Epidermal melanocyte (primary cell): ENCODE results near the gene SYT3.
"Not testable (repeated sequence)": the region's sequence is repeated elsewhere in the genome, so short reads cannot be mapped to it uniquely, and the experiment has no call there.

Experiments used
- DNase-seq: peaks from one replicate; pipeline ENCODE4 v3.0.0; 2011; ENCODE audit warnings: low spot score; ENCODE audit not compliant: insufficient read length

The SYT3 gene

GRCh38 chr19:50636317-50637085 lies 3.2 kb downstream of the SYT3 start:
- DNase-seq, result no peak

DNA sequence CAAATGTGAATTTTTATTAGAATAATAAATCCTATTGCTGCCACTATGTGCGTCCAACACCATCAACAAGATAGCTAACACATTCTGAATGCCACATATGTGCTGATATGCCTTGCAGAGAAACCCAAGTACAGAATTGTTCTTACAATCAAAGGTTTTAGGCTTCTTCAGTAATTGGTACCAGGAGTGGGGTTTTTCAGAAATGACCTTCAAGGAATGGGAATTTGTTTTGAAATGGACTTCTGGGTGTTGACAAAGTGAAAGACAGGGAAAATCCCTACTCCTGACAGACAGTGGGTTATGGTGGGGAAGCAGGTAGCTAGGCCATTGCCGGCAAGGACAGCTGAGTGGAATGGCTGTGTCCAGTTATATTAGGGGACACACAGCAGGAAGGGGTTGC lies 5.7 kb downstream of the SYT3 start:
- DNase-seq, result no peak

DNA sequence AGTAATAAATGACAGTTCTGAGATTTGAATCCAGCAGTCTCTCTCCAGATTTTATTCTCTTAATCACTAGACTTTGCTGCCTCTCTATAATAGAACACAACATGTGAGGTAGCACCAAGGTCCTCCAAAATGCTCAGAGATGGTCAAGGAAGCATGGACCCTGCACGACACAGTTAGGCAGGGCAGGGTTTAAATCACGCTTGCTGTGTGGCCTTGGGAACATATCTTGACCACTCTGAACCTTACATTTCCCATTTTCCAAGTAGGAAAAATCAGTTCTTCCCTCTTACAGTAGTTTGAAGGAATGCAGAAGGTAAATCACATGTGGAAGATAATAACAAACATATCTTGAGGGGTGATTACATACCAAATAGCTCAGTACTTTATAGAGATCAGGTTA lies 6.3 kb downstream of the SYT3 start:
- no peak for DNase-seq

- DNase-seq, result no peak
Observed at GRCh38 chr19:50632151-50632835, 7.4 kb downstream of the SYT3 start.

DNA sequence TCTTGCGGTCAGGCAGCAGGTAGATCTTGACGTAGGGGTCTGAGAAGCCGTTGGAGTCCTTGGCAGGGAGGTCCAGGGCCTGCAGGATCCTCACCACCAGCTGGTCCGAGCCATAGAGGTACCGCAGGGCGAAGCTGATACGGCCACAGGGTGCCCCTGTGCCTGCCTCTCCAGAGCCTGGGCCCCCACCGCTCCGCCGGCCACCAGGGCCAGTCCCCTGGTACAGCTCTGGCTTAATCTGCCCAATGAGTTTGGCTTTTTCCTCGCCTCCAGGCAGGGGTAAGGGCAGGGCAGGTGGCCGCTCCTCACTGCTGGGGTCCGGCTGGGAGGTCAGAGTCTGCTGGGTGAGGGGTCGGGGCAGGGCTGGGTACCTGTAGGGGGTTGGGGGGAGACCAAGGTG lies 9.9 kb downstream of the SYT3 start:
- DNase-seq, result no peak

DNA sequence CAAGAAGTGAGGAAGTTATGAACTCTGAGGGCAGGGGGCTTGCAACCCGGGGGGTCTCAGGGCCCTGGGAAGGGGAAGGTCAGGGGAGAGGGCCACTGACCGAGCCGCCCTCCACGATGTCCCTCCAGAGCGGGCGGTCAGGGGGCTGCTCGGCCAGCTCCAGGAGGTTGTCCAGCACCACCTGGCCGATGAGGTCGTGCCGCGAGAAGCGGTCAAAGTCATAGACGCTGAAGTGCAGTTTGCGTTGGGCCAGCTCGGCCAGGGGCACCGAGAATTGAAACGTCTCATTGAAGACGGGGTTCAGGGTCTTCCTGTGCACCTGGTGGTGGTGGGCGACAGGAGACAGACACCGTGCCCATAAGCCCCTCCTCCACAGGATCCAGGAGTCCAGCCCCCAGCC lies 10.5 kb downstream of the SYT3 start:
- no peak for DNase-seq

- no peak for DNase-seq
Observed at GRCh38 chr19:50628551-50628950, 11.1 kb downstream of the SYT3 start.

- no peak for DNase-seq
Observed at GRCh38 chr19:50628146-50628545, 11.5 kb downstream of the SYT3 start.

DNA sequence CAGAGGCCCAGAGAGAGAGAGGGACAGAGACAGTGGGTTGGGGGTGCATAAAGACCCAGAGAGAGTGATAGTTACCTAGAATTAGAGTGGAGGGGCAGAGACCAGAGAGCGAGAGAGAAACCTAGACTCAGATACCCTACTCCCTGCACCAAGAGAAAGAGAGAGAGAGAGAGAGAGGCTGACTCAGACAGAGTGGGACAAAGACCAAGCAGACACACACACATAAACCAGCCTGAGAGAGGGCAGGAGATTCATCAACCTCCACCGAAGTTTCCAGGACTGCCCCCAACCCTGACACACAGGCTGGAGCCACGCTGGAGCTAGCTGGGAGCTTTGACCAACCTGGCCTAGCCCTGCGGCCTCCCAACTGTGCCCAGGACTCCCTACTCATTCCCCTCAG lies 12.9 kb downstream of the SYT3 start:
- no peak for DNase-seq

DNA sequence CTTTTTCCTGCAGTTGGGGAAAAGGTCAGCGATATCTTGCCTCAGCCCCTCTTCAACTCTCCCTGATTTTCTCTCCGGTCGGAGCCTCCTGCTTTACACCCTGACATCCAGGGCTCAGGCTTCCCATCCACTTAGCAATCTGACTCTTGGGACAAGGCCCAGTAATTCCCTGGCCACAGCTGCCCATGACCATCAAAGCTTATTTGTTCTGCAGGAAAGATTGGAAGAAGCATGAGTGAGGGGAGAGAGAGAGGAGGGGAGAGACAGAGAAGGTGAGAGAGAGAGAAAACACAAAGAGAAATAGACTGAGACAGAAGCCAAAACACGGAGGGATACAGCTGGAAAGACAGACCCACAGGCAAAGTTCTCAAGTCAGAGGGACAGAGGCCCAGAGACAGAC lies 13.7 kb downstream of the SYT3 start:
- DNase-seq, result no peak

DNA sequence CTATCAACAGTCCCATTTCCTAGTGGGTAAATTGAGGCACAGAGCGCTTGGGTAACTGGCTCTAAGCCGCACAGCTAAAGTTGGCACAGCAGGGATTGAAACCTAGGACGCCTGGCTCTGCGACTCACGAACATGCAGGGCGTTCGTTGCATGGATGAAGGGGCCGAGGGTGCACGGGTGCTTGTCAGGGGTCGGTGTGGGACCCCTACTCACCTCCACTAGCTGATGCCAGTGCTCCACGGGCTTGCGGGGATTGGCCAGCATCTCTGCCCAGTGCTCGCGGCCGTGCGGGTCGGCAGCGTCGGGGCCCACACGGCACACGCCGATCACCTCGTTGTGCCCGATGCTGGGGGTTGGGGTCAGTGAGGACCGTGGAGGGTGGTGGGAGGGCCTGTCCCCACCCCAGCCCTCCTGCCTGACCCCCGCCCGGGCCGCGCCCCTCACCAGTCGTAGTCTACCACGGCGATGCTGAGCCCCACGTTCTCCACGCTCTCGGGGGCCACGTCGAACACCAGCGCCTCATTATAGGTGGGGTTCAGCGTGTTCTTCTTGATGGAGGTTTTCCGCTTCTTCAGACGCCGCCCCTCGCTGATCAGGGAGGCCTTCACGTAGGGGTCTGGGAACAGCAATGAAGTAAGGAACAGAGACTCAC lies 14.6 kb downstream of the SYT3 start:
- no peak for DNase-seq

- DNase-seq, result not testable (repeated sequence)
Observed at GRCh38 chr19:50620394-50620906, 19.2 kb downstream of the SYT3 start.

DNA sequence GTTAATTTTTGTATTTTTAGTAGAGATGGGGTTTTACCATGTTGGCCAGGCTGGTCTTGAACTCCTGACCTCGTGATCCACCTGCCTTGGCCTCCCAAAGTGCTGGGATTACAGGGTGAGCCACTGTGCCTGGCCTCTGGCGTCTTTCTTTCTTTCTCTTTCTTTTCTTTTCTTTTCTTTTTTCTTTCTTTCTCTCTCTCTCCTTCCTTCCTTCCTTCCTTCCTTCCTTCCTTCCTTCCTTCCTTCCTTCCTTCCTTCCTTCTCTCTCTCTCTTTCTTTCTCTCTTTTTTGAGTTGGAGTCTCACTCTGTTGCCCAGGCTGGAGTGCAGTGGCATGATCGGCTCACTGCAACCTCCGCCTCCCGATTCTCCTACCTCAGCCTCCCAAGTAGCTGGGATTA lies 20.5 kb downstream of the SYT3 start:
- DNase-seq, result not testable (repeated sequence)

DNA sequence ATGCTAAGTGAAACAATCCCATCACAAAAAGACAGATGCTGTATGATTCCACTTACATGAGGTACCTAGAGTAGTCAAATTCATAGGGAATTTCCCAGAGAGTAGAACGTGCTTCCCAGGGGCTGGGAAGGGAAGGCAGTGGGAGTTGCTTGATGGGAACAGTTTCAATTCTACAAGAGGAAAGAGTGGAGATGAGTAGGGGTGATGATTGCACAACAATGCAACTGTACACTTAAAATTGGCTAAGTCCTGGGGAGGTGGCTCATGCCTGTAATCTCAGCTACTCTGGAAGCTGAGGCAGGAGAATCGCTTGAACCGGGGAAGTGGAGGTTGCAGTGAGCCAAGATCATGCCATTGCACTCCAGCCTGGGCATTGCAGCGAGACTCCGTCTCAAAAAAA lies 21.3 kb downstream of the SYT3 start:
- not testable (repeated sequence) for DNase-seq

DNA sequence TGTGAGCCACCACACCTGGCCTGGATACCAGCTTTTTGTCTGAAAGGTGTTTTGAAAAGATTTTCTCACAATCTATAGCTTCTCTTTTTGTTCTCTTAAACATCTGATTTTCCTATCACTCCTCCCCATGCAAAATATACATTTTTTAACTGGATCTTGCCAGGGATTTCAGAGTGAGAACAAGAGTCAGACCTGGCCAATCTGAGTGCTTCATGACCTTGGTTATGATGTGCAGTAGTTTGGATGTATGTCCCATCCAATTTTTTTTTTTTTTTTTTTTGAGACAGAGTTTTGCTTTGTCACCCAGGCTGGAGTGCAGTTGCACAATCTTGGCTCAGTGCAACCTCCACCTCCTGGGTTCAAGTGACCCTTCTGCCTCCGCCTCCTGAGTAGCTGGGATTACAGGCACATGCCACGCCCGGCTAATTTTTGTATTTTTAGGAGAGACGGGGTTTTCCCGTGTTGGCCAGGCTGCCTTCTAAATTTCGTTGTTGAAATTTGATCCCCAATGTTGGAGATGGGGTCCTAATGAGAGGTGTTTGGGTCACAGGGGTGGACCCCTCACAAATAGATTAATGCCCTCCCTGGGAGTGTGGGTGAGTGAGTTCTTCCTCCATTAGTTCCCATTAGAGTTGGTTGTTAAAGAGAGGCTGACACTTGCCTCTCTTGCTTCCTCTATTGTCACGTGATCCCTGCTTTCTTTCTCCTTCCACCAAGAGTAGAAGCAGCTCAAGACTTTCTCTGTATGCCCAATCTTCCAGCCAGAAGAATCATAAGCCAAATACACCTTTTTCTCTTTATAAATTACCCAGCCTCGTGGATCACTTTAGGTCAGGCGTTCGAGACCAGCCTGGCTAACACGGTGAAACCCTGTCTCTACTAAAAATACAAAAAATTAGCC lies 26.9 kb downstream of the SYT3 start:
- not testable (repeated sequence) for DNase-seq

GRCh38 chr19:50607874-50608785 lies 31.6 kb downstream of the SYT3 start:
- DNase-seq, result peak; percentile 74

- no peak for DNase-seq
Observed at GRCh38 chr19:50607388-50607787, 32.3 kb downstream of the SYT3 start.

GRCh38 chr19:50606059-50606836 lies 33.4 kb downstream of the SYT3 start:
- not testable (repeated sequence) for DNase-seq
